Central memory CD4-positive, alpha-beta T cell (primary cell): Measurements from ENCODE around the gene PARK7.

Experiments used
- DNase-seq: peaks from one replicate; pipeline ENCODE4 v3.0.0; 2022

PARK7 gene

DNA sequence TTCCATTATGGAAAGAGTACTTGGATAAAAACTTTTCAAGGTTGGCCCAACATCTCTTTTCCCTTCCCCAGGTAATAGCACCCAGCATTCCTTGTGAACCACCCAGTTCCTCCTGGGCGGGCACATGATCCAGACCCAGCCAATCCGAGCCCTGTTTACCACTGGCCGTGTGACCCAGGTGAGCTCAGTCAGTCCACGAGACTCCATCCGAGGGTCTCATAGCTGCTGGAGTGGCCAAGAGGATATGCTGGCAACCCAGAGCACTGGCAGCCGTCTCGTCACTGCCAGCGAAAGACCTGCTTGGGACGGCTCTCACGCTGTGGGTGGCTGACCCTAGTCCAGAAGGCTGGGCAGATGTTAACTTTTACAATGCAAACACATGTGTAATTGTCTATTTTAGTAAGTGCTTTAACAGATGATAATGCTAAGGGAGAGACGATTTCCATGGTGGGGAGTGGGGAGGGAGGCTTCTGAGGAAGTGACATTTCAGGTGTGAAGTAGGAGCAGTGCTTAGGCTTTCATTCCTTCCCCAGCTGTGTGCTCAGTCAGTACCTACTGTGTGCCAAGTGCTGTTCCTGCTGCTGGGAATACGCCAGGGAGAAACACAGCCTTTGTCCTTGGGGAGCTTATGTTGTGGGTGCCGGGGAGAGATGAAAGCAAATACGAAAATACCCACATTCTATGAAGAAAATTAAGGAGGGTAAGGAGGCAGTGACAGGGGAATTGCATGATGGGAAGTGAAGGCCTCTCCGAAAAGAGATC is 24.5 kb downstream of the PARK7 start:
- no peak for DNase-seq

DNA sequence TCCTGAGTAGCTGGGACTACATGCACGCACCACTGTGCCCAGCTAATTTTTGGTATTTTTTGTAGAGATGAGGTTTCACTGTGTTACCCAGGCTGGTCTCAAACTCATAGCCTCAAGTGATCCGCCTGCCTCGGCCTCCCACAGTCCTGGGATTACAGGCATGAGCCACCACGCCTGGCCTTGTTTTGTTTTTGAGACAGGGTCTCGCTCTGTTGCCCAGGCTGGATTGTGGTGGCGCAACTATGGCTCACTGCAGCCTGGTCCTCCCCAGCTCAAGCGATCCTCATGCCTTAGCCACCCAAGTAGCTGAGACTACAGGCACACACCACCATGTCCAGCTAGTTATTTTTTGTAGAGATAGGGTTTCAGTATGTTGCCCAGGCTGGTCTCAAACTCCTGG is 26.0 kb downstream of the PARK7 start:
- DNase-seq: no peak

GRCh38 chr1:7988576-7988975 is 27.1 kb downstream of the PARK7 start:
- no peak for DNase-seq

GRCh38 chr1:7989762-7990428 is 28.4 kb downstream of the PARK7 start:
- DNase-seq: no peak

DNA sequence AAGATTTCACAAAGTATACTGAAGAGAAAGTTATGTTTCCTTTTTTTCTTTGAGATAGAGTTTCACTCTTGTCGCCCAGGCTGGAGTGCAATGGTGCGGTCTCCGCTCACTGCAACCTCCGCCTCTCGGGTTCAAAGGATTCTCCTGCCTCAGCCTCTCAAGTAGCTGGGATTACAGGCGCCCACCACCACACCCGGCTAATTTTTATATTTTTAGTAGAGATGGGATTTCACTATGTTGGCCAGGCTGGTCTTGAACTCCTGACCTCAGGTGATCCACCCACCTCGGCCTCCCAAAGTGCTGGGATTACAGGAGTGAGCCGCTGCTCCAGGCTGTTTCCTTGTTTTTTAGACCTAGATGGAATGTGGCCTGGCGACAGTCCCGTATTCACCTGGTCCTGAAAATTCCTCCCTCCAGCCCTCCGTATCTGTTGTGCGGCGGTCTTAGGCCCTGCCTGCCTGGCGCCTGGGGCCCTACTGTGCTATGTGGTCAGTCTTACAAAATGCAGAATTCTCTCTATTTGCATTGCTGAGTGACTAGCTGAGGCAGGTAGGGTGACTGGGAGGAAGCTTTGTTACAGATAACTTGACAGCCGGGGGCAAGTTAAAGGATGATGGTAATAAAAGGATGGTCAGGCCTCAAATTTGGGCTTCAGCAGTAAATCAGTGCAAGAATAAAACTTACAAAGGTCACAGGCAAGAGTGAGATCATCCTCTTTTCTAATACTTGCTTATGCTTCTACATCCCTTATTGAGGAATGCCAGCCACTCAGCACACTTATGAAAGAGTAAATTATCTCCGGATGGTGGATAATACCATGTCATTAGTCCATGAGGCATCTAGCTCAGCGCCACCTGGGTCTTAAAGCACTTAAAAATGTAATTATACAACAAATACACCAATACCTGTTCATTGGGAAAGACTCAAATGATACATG is 30.3 kb downstream of the PARK7 start:
- no peak for DNase-seq

- DNase-seq: no peak
Measured at GRCh38 chr1:7992885-7993284, 31.4 kb downstream of the PARK7 start.

GRCh38 chr1:7993593-7994479 is 32.3 kb downstream of the PARK7 start:
- DNase-seq: no peak

DNA sequence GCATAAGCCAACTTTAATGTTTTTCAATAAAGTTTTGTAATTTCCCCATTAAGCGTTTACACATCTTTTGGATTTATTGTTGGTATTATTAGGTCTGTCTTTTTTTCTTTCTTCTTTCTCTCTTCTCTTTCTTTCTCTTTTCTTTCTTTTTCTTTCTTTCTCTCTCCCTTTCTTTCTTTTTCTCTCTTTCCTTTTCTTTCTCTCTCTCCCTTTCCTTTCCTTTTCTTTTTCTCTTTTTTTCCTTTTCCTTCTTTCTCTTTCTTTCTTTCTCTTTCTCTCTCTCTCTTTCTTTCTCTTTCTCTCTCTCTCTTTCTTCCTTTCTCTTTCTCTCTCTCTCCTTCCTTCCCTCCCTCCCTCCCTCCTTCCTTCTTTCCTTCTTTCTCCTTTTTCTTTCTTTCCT is 33.3 kb downstream of the PARK7 start:
- DNase-seq: no peak

- DNase-seq: no peak
Measured at GRCh38 chr1:7995437-7995836, 33.9 kb downstream of the PARK7 start.

DNA sequence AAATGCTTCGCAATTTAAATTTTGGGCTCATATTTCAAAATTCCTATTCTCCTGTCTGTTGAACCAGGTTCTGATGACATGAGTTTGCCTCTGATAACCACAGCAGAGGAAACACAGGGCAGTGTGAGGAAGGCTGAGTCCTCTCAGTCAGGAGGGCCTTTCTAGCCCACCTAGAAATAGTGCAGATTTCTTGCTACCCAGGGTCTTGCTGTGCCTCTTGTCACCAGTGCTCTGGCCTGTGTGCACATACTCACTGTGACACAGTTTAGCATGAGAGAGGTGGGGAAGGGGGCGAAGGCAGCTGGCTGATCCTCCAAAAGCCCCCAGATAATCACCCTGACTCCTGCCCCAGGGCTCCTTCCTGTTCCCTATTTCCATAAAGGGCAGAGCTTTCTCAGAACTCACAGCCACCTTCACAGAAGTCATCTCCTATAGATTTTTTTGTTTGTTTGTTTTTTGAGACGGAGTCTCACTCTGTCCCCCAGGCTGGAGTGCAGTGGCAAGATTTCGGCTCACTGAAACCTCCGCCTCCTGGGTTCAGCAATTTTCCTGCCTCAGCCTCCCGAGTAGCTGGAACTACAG is 40.9 kb downstream of the PARK7 start:
- no peak for DNase-seq

- no peak for DNase-seq
Measured at GRCh38 chr1:8002921-8003320, 41.4 kb downstream of the PARK7 start.

GRCh38 chr1:8003438-8004112 is 42.1 kb downstream of the PARK7 start:
- no peak for DNase-seq

- DNase-seq: no peak
Measured at GRCh38 chr1:8004113-8004802, 42.7 kb downstream of the PARK7 start.

GRCh38 chr1:8004803-8005573 is 43.5 kb downstream of the PARK7 start:
- no peak for DNase-seq

GRCh38 chr1:8006037-8006963 is 44.8 kb downstream of the PARK7 start:
- no peak for DNase-seq

DNA sequence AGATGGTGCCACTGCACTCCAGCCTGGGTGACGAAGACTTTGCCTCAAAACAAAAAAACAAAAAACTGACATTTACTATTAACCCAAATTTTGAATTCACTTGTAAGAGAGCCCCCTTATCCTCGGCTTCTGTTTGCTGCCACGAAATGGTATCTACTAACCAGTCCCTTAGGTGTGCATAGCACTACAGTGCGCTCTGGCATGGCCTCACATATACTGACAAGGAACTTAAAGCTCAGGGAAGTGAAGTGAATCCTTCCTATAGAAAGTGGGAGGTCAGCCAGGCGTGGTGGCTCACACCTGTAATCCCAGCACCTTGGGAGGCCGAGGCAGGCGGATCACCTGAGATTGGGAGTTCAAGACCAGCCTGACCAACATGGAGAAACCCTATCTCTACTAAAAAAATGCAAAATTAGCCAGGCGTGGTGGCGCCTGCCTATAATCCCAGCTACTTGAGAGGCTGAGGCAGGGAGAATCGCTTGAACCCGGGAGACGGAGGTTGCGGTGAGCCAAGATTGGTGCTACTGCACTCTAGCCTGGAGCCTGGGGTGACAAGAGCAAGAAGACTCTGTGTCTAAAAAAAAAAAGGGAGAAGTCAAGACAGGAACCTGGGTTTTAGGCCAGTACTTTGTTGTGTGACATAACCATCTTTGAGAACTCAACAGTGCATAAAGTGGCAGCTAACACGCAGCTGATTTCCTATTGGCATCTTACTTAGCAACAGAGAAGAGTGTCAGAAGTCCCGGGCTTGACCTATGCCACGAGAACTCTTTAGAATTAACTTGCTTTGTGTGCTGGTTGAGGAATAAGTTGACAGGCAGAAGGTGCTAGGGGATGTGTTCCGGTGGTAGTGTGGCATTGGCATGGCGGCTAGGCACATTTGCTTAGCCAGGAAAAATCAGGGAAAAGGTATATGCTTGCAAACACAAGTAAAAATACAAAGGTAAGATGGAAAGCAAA is 47.8 kb downstream of the PARK7 start:
- DNase-seq: no peak

GRCh38 chr1:8010080-8010664 is 48.7 kb downstream of the PARK7 start:
- no peak for DNase-seq
